ENCODE measurements around the gene HHAT. TPM values are rescaled to one million over a fixed set of nuclear protein-coding genes. Genes with fewer than 3 reads are reported as not detected.

HHAT gene
- polyA plus RNA-seq, 3 donors, result 1.1 to 1.6 (median 1.5) TPM

- Histone ChIP-seq H3K4me1 (ENCODE audit: control insufficient read depth in 1 of 2, insufficient read depth in 2 of 2, low read length in 2 of 2) (peaks cover 0 to 5% of the 10 kb centered on the region in 2 donors), H3K4me3 (replicated peaks in 1 of 3; ENCODE audit: low read depth in 2 of 3, low read length in 3 of 3) (no peak overlapping the region), H2AFZ (ENCODE audit: insufficient read depth, low read depth, low read length, poor library complexity, severe bottlenecking) (no peak overlapping the region), H3K27ac (ENCODE audit: low read depth in 1 of 2, low read length in 2 of 2) (no peak overlapping the region), H3K36me3 (replicated peaks in 1 of 2; ENCODE audit: control insufficient read depth in 1 of 2, insufficient read depth in 2 of 2, low read length in 2 of 2) (no peaks in the 10 kb centered on the region), H3K4me2 (replicated peaks; ENCODE audit: extremely low read depth, low read length, poor library complexity, severe bottlenecking) (no peak overlapping the region), H4K20me1 (ENCODE audit: insufficient read depth, low read length) (no peaks in the 10 kb centered on the region), H3K9ac (ENCODE audit: insufficient read depth, low read length, poor library complexity, severe bottlenecking) (no peak overlapping the region), H3K27me3 (ENCODE audit: control insufficient read depth in 2 of 2, insufficient read depth in 2 of 2, low read length in 2 of 2) (no peaks in the 10 kb centered on the region), H3K79me2 (ENCODE audit: insufficient read depth, low read length) (no peaks in the 10 kb centered on the region), H3K9me3 (replicated peaks in 1 of 2; ENCODE audit: control insufficient read depth in 1 of 2, insufficient read depth in 1 of 2, low read length in 2 of 2) (no peaks in the 10 kb centered on the region)
- Mint-ChIP-seq H3K27ac (no peak overlapping the region), H3K4me3 (no peak overlapping the region), H3K4me1 (peaks cover 14% of the 10 kb centered on the region), H3K27me3 (ENCODE audit: low read depth in 3 of 3) (peaks cover 0 to 2% (median 0%) of the 10 kb centered on the region in 3 donors), H3K9me3 (peaks cover 0 to 3% (median 0%) of the 10 kb centered on the region in 7 donors), H3K36me3 (no peaks in the 10 kb centered on the region)
- WGBS (ENCODE audit: insufficient coverage), result 95% methylated on average over 31 of the region's 33 CpGs
- intact Hi-C loops (cut with micrococcal nuclease), result no loop called here
- TF ChIP-seq CTCF (IDR thresholded peaks at IDR 0.05), result no peak
- DNase-seq, result no peak
Observed at GRCh38 chr1:210683403-210684047, 354.8 kb downstream of the HHAT start.

- H3K4me1 ChIP-seq (ENCODE audit: control insufficient read depth in 1 of 2, insufficient read depth in 2 of 2, low read length in 2 of 2), result peaks cover 0 to 5% of the 10 kb centered on the region in 2 donors
- no peak overlapping the region for H3K4me3 ChIP-seq (replicated peaks in 1 of 3; ENCODE audit: low read depth in 2 of 3, low read length in 3 of 3)
- H3K4me2 ChIP-seq (replicated peaks; ENCODE audit: extremely low read depth, low read length, poor library complexity, severe bottlenecking), result no peak overlapping the region
- no peaks in the 10 kb centered on the region for H4K20me1 ChIP-seq (ENCODE audit: insufficient read depth, low read length)
- Mint-ChIP-seq H3K27ac (no peak overlapping the region), H3K9me3 (peaks cover 0 to 3% (median 0%) of the 10 kb centered on the region in 7 donors), H3K4me3 (no peak overlapping the region), H3K36me3 (no peaks in the 10 kb centered on the region), H3K27me3 (ENCODE audit: low read depth in 3 of 3) (peaks cover 0 to 2% (median 0%) of the 10 kb centered on the region in 3 donors), H3K4me1 (peaks cover 16% of the 10 kb centered on the region)
- no peaks in the 10 kb centered on the region for H3K36me3 ChIP-seq (replicated peaks in 1 of 2; ENCODE audit: control insufficient read depth in 1 of 2, insufficient read depth in 2 of 2, low read length in 2 of 2)
- no peak for DNase-seq
- intact Hi-C loops (cut with micrococcal nuclease), result no loop called here
- H3K9ac ChIP-seq (ENCODE audit: insufficient read depth, low read length, poor library complexity, severe bottlenecking), result no peak overlapping the region
- no peaks in the 10 kb centered on the region for H3K27me3 ChIP-seq (ENCODE audit: control insufficient read depth in 2 of 2, insufficient read depth in 2 of 2, low read length in 2 of 2)
- no peak overlapping the region for H3K27ac ChIP-seq (ENCODE audit: low read depth in 1 of 2, low read length in 2 of 2)
- H3K9me3 ChIP-seq (replicated peaks in 1 of 2; ENCODE audit: control insufficient read depth in 1 of 2, insufficient read depth in 1 of 2, low read length in 2 of 2), result no peaks in the 10 kb centered on the region
- TF ChIP-seq CTCF (IDR thresholded peaks at IDR 0.05), result no peak
- H3K79me2 ChIP-seq (ENCODE audit: insufficient read depth, low read length), result no peaks in the 10 kb centered on the region
- WGBS (ENCODE audit: insufficient coverage), result 74% methylated on average over 2 of the region's 5 CpGs
- no peak overlapping the region for H2AFZ ChIP-seq (ENCODE audit: insufficient read depth, low read depth, low read length, poor library complexity, severe bottlenecking)
Observed at GRCh38 chr1:210684466-210685294, 356.0 kb downstream of the HHAT start.
